Tibial nerve (tissue), 3 donors: ENCODE data around the gene DRD1.

Experiments
- POLR2A ChIP-seq, 2 donors: fragments of 450-650 bp; IDR thresholded peaks; one replicate each; pipeline ENCODE4 v1.6.1; 2017; ENCODE audit warnings: antibody characterized with exemption in 2 of 2, mild to moderate bottlenecking in 2 of 2, moderate library complexity in 2 of 2
- TF ChIP-seq, protein P1 (sequence below), 5 experiments: fragments of 200-600 bp in 3 of 5; fragments of 450-650 bp in 2 of 5; sonication (generic) in 3 of 5; IDR thresholded peaks; one replicate each; pipeline ENCODE4 v1.5.1; 2016 to 2019; ENCODE audit warnings: antibody characterized with exemption in 5 of 5, mild to moderate bottlenecking in 3 of 5, moderate library complexity in 2 of 5

DNA sequence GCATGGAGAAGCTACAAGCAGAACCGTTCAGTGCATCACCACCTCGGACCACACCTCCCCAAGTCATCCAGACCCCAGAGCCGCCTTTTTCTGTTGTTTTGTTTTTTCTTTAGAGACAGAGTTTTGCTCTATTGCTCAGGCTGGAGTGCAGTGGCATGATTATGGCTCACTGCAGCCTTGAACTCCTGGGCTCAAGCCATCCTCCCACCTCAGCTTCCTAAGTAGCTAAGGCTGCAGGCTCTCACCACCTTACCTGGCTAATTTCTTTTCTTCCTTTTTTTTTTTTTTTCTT is 20.9 kb upstream of the DRD1 start:
- TF ChIP-seq, protein P1, sequence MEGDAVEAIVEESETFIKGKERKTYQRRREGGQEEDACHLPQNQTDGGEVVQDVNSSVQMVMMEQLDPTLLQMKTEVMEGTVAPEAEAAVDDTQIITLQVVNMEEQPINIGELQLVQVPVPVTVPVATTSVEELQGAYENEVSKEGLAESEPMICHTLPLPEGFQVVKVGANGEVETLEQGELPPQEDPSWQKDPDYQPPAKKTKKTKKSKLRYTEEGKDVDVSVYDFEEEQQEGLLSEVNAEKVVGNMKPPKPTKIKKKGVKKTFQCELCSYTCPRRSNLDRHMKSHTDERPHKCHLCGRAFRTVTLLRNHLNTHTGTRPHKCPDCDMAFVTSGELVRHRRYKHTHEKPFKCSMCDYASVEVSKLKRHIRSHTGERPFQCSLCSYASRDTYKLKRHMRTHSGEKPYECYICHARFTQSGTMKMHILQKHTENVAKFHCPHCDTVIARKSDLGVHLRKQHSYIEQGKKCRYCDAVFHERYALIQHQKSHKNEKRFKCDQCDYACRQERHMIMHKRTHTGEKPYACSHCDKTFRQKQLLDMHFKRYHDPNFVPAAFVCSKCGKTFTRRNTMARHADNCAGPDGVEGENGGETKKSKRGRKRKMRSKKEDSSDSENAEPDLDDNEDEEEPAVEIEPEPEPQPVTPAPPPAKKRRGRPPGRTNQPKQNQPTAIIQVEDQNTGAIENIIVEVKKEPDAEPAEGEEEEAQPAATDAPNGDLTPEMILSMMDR (IDR thresholded peaks at IDR 0.05): no peak
- no peak for TF ChIP-seq POLR2A (IDR thresholded peaks at IDR 0.05)
